Glutamatergic neuron (in vitro differentiated cells): ENCODE results near the gene RGMB. TPM values are rescaled to one million over a fixed set of nuclear protein-coding genes. Genes with fewer than 3 reads are reported as not detected.

Experiments
- DNase-seq: peaks from one replicate; pipeline ENCODE4 v3.0.0; 2022
- H3K27ac Mint-ChIP-seq: one replicate; pipeline ENCODE4 v1.8.0; 2020; ENCODE audit warnings: mild to moderate bottlenecking, mixed read lengths, inconsistent platforms; ENCODE audit not compliant: unreplicated experiment
- H3K27me3 Mint-ChIP-seq: one replicate; pipeline ENCODE4 v1.8.0; 2020; ENCODE audit warnings: mild to moderate bottlenecking, moderate library complexity, mixed read lengths, inconsistent platforms; ENCODE audit not compliant: unreplicated experiment
- H3K36me3 Mint-ChIP-seq: one replicate; pipeline ENCODE4 v1.8.0; 2020; ENCODE audit warnings: mild to moderate bottlenecking, mixed read lengths, inconsistent platforms; ENCODE audit not compliant: unreplicated experiment
- H3K4me1 Mint-ChIP-seq: one replicate; pipeline ENCODE4 v1.8.0; 2020; ENCODE audit warnings: mild to moderate bottlenecking, low read depth, mixed read lengths, inconsistent platforms; ENCODE audit not compliant: unreplicated experiment
- H3K4me3 Mint-ChIP-seq: one replicate; pipeline ENCODE4 v1.8.0; 2020; ENCODE audit warnings: mild to moderate bottlenecking, mixed read lengths, inconsistent platforms; ENCODE audit not compliant: unreplicated experiment
- H3K9me3 Mint-ChIP-seq: one replicate; pipeline ENCODE4 v1.8.0; 2020; ENCODE audit warnings: mild to moderate bottlenecking, moderate library complexity, mixed read lengths, inconsistent platforms; ENCODE audit not compliant: unreplicated experiment
- CTCF ChIP-seq: fragments of 200-600 bp; sonication (generic); IDR thresholded peaks from one replicate; pipeline ENCODE4 v1.5.0; 2021; ENCODE audit not compliant: partially characterized antibody, unreplicated experiment
- long read RNA-seq: library from polyadenylated mRNA; unstranded; transcript quantifications from one replicate; pipeline ENCODE4 v2.0.0, GENCODE V29; 2020; ENCODE audit not compliant: unreplicated experiment
- total RNA-seq: library from RNA; stranded (reverse); fragmentation: NEBNext Ultra II Directional; extraction: Animal tissue kit (Norgen Biotek cat#: 25700); gene quantifications from one replicate; pipeline ENCODE4 v1.2.1, GENCODE V29; 2021; ENCODE audit not compliant: unreplicated experiment

The RGMB gene, protein sequence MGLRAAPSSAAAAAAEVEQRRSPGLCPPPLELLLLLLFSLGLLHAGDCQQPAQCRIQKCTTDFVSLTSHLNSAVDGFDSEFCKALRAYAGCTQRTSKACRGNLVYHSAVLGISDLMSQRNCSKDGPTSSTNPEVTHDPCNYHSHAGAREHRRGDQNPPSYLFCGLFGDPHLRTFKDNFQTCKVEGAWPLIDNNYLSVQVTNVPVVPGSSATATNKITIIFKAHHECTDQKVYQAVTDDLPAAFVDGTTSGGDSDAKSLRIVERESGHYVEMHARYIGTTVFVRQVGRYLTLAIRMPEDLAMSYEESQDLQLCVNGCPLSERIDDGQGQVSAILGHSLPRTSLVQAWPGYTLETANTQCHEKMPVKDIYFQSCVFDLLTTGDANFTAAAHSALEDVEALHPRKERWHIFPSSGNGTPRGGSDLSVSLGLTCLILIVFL
- 95.9 TPM for total RNA-seq
- long read RNA-seq, full-length matches to known transcripts = 7 of 23 reads
- long read RNA-seq, partial matches to known transcripts = 9 of 23 reads
- long read RNA-seq, other reads (novel, unspliced or antisense) = 7 of 23 reads

GRCh38 chr5:98773464-98774191 is at the start of gene RGMB:
Gene RGMB (plus strand): TSS chr5:98773663. CDS start chr5:98774071, 408 bp downstream.
- DNase-seq = peak; percentile 99
- H3K9me3 Mint-ChIP-seq = peaks cover 27% of the 10 kb centered on the region
- TF ChIP-seq CTCF = no peak
- peaks cover 25% of the 10 kb centered on the region for H3K27me3 Mint-ChIP-seq
- H3K36me3 Mint-ChIP-seq = no peaks in the 10 kb centered on the region
- H3K27ac Mint-ChIP-seq = peak within 1 kb of the TSS; percentile 99
- H3K4me1 Mint-ChIP-seq = peaks cover 29% of the 10 kb centered on the region
- H3K4me3 Mint-ChIP-seq = peak within 1 kb of the TSS; percentile 99

- no peaks in the 10 kb centered on the region for H3K4me1 Mint-ChIP-seq
- no peak for TF ChIP-seq CTCF
- H3K27me3 Mint-ChIP-seq = no peaks in the 10 kb centered on the region
- H3K27ac Mint-ChIP-seq = no peak overlapping the region
- H3K36me3 Mint-ChIP-seq = no peaks in the 10 kb centered on the region
- H3K4me3 Mint-ChIP-seq = no peak overlapping the region
- no peaks in the 10 kb centered on the region for H3K9me3 Mint-ChIP-seq
- no peak for DNase-seq
Measured at GRCh38 chr5:98726258-98726657, 47.2 kb upstream of the RGMB start.

DNA sequence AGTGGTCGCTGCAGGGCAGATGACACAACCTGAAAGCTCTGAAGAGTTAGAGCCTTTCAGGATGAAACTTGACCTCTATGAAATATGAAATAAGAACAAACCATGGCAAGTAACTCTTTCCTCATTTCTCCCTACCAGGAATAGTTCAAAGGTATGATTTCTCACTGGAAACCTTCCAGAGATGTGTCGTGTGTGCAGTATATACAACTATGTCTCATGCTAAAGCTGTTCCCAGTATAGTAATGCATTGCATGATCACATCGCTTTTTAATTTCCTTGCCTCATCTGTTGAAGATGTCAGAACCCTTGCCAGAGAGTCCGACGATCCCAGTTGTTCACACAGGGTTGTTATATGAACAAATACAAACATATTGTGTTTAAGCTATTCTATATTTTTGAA is 45.8 kb upstream of the RGMB start:
- no peaks in the 10 kb centered on the region for H3K27me3 Mint-ChIP-seq
- H3K4me3 Mint-ChIP-seq = no peak overlapping the region
- TF ChIP-seq CTCF = no peak
- H3K36me3 Mint-ChIP-seq = no peaks in the 10 kb centered on the region
- no peak overlapping the region for H3K27ac Mint-ChIP-seq
- H3K9me3 Mint-ChIP-seq = no peaks in the 10 kb centered on the region
- no peaks in the 10 kb centered on the region for H3K4me1 Mint-ChIP-seq
- DNase-seq = no peak

DNA sequence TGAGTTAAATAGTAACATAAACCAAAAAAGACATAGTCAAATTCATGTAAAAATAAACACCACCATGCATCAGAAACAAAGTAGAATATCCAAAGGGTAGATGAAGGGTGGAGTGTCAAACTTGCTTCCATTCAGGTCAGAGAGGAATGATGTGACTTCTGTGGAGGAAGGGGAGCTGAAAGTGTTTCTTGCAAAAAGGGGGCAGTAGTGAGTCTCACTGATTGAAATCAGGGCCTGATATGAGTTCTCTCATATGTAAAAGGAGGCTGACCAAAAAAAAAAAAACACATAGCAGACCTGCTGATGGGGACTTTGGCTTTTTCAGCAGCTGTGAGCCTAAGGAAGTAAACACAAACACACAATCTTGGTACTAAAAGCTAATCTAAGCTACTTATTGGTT is 38.8 kb upstream of the RGMB start:
- DNase-seq = no peak
- no peaks in the 10 kb centered on the region for H3K4me1 Mint-ChIP-seq
- H3K4me3 Mint-ChIP-seq = no peak overlapping the region
- TF ChIP-seq CTCF = no peak
- no peaks in the 10 kb centered on the region for H3K27me3 Mint-ChIP-seq
- H3K36me3 Mint-ChIP-seq = peaks cover 8% of the 10 kb centered on the region
- no peaks in the 10 kb centered on the region for H3K9me3 Mint-ChIP-seq
- H3K27ac Mint-ChIP-seq = no peak overlapping the region
